Eye (tissue), 1 donor: ENCODE results near the gene TRMT1.

Experiments
- DNase-seq: peaks from one replicate; pipeline ENCODE4 v3.0.0-alpha.2; 2015

Gene TRMT1

GRCh38 chr19:13101590-13102415 lies 14.7 kb downstream of the TRMT1 start:
- DNase-seq: no peak

GRCh38 chr19:13100841-13101589 lies 15.5 kb downstream of the TRMT1 start:
- no peak for DNase-seq

- no peak for DNase-seq
These were observed 16.4 kb downstream of the TRMT1 start for GRCh38 chr19:13100031-13100588.

- DNase-seq: peak; percentile 51
These were observed 17.2 kb downstream of the TRMT1 start for GRCh38 chr19:13099073-13099999.

GRCh38 chr19:13098277-13099072 lies 18.1 kb downstream of the TRMT1 start:
- DNase-seq: peak; percentile 68

GRCh38 chr19:13097463-13098258 lies 18.9 kb downstream of the TRMT1 start:
- DNase-seq: no peak

GRCh38 chr19:13097033-13097462 lies 19.5 kb downstream of the TRMT1 start:
- DNase-seq: peak; percentile 57

- peak; percentile 70 for DNase-seq
These were observed 20.3 kb downstream of the TRMT1 start for GRCh38 chr19:13095934-13096927.

GRCh38 chr19:13095393-13095784 lies 21.2 kb downstream of the TRMT1 start:
- no peak for DNase-seq

- DNase-seq: peak; percentile 62
These were observed 21.7 kb downstream of the TRMT1 start for GRCh38 chr19:13094771-13095392.

- no peak for DNase-seq
These were observed 22.4 kb downstream of the TRMT1 start for GRCh38 chr19:13094106-13094504.

GRCh38 chr19:13093407-13094105 lies 23.0 kb downstream of the TRMT1 start:
- peak; percentile 95 for DNase-seq

GRCh38 chr19:13092606-13093235 lies 23.8 kb downstream of the TRMT1 start:
- no peak for DNase-seq

- no peak for DNase-seq
These were observed 24.4 kb downstream of the TRMT1 start for GRCh38 chr19:13092158-13092543.

- peak; percentile 87 for DNase-seq
These were observed 25.0 kb downstream of the TRMT1 start for GRCh38 chr19:13091400-13092157.

- DNase-seq: no peak
These were observed 25.9 kb downstream of the TRMT1 start for GRCh38 chr19:13090511-13091231.
